ENCODE results near the gene CHRDL2.

CHRDL2 gene

GRCh38 chr11:74677131-74677530 lies 54.1 kb downstream of the CHRDL2 start:
- Histone ChIP-seq H3K27ac (no peak overlapping the region), H3K4me2 (no peak overlapping the region), H3K9ac (no peak overlapping the region), H3K4me3 (IDR thresholded peaks at IDR 0.05; ENCODE audit: insufficient read depth, low read depth, low read length) (no peak overlapping the region), H3K27me3 (ENCODE audit: insufficient read depth, low read depth) (no peaks in the 10 kb centered on the region), H2AFZ (ENCODE audit: low read depth) (no peak overlapping the region), H4K20me1 (ENCODE audit: insufficient read depth) (no peaks in the 10 kb centered on the region), H3K36me3 (ENCODE audit: insufficient read depth) (no peaks in the 10 kb centered on the region), H3K79me2 (ENCODE audit: insufficient read depth, low read depth) (no peaks in the 10 kb centered on the region), H3K4me1 (ENCODE audit: low read depth, poor library complexity, severe bottlenecking) (no peaks in the 10 kb centered on the region)
- TF ChIP-seq, protein P1, sequence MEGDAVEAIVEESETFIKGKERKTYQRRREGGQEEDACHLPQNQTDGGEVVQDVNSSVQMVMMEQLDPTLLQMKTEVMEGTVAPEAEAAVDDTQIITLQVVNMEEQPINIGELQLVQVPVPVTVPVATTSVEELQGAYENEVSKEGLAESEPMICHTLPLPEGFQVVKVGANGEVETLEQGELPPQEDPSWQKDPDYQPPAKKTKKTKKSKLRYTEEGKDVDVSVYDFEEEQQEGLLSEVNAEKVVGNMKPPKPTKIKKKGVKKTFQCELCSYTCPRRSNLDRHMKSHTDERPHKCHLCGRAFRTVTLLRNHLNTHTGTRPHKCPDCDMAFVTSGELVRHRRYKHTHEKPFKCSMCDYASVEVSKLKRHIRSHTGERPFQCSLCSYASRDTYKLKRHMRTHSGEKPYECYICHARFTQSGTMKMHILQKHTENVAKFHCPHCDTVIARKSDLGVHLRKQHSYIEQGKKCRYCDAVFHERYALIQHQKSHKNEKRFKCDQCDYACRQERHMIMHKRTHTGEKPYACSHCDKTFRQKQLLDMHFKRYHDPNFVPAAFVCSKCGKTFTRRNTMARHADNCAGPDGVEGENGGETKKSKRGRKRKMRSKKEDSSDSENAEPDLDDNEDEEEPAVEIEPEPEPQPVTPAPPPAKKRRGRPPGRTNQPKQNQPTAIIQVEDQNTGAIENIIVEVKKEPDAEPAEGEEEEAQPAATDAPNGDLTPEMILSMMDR (conservative IDR thresholded peaks at IDR 0.05; ENCODE audit: low read depth, low read length): no peak

GRCh38 chr11:74676596-74676995 lies 54.6 kb downstream of the CHRDL2 start:
- Histone ChIP-seq H3K9ac (no peak overlapping the region), H3K27ac (no peak overlapping the region), H3K4me2 (no peak overlapping the region), H2AFZ (ENCODE audit: low read depth) (no peak overlapping the region), H3K4me1 (ENCODE audit: low read depth, poor library complexity, severe bottlenecking) (no peaks in the 10 kb centered on the region), H3K27me3 (ENCODE audit: insufficient read depth, low read depth) (no peaks in the 10 kb centered on the region), H4K20me1 (ENCODE audit: insufficient read depth) (no peaks in the 10 kb centered on the region), H3K79me2 (ENCODE audit: insufficient read depth, low read depth) (no peaks in the 10 kb centered on the region), H3K4me3 (IDR thresholded peaks at IDR 0.05; ENCODE audit: insufficient read depth, low read depth, low read length) (no peak overlapping the region), H3K36me3 (ENCODE audit: insufficient read depth) (no peaks in the 10 kb centered on the region)
- TF ChIP-seq, protein P1 (conservative IDR thresholded peaks at IDR 0.05; ENCODE audit: low read depth, low read length): no peak

DNA sequence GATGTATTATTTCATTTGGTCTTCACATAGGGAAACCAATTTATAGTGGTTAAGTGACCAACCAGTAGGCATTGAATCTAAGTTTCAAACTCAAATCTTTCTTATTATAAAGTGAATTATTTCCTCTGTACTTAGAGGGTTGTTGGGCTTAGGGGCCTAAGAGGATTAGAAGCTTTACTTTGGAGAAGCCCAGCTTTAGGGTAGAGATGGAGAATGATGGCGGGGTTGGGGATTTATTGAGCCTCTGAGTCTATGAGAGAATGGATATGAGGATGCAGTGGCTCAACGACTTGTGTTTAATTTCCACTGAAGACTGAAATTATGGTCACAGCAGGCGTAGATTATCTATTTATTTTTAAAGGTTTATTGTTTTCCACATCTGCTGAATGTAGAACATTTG lies 55.5 kb downstream of the CHRDL2 start:
- Histone ChIP-seq H3K27me3 (ENCODE audit: insufficient read depth, low read depth) (no peaks in the 10 kb centered on the region), H3K79me2 (ENCODE audit: insufficient read depth, low read depth) (no peaks in the 10 kb centered on the region), H3K9ac (no peak overlapping the region), H2AFZ (ENCODE audit: low read depth) (no peak overlapping the region), H4K20me1 (ENCODE audit: insufficient read depth) (no peaks in the 10 kb centered on the region), H3K4me1 (ENCODE audit: low read depth, poor library complexity, severe bottlenecking) (no peaks in the 10 kb centered on the region), H3K4me3 (IDR thresholded peaks at IDR 0.05; ENCODE audit: insufficient read depth, low read depth, low read length) (no peak overlapping the region), H3K36me3 (ENCODE audit: insufficient read depth) (no peaks in the 10 kb centered on the region), H3K4me2 (no peak overlapping the region), H3K27ac (no peak overlapping the region)
- TF ChIP-seq, protein P1 (conservative IDR thresholded peaks at IDR 0.05; ENCODE audit: low read depth, low read length): no peak

DNA sequence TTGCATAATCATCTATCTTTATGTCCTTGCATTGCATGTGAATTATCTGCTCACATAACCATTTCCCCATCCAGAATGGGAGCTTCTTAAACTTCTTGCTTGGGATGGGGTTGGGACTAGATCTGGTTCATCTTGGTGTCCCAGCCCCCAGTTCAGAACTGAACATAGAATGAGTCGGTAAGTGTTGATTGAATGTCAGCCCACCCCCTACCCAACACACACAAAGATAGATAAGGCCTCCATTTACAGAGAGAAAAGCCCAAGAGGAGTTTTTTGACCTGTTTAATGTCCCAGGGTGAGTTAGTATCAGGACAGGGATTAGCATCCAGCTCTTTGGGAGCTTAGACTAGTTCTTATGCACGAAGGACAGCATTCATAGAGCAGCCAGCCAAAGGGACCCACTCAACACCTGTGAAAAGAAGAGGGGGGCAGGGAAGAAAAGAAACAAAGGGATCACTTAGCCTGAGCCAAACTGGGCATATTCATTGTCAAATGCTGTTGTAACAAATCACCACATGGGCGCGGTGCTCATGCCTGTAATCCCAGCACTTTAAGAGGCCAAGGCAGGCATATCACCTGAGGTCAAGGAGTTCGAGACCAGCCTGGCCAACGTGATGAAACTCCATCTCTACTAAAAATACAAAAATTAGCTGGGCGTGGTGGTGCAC lies 57.4 kb downstream of the CHRDL2 start:
- Histone ChIP-seq H3K4me1 (ENCODE audit: low read depth, poor library complexity, severe bottlenecking) (no peaks in the 10 kb centered on the region), H3K9ac (no peak overlapping the region), H3K4me2 (no peak overlapping the region), H3K79me2 (ENCODE audit: insufficient read depth, low read depth) (no peaks in the 10 kb centered on the region), H3K4me3 (IDR thresholded peaks at IDR 0.05; ENCODE audit: insufficient read depth, low read depth, low read length) (no peak overlapping the region), H3K27me3 (ENCODE audit: insufficient read depth, low read depth) (no peaks in the 10 kb centered on the region), H2AFZ (ENCODE audit: low read depth) (no peak overlapping the region), H3K27ac (no peak overlapping the region), H3K36me3 (ENCODE audit: insufficient read depth) (no peaks in the 10 kb centered on the region), H4K20me1 (ENCODE audit: insufficient read depth) (no peaks in the 10 kb centered on the region)
- TF ChIP-seq, protein P1 (conservative IDR thresholded peaks at IDR 0.05; ENCODE audit: low read depth, low read length): no peak
